ENCODE data around the gene FZR1. TPM values are rescaled to one million over a fixed set of nuclear protein-coding genes. Genes with fewer than 3 reads are reported as not detected.

The FZR1 gene
- total RNA-seq, 6 experiments from 2014 or later = 18.7 to 34.1 (median 23.8) TPM

DNA sequence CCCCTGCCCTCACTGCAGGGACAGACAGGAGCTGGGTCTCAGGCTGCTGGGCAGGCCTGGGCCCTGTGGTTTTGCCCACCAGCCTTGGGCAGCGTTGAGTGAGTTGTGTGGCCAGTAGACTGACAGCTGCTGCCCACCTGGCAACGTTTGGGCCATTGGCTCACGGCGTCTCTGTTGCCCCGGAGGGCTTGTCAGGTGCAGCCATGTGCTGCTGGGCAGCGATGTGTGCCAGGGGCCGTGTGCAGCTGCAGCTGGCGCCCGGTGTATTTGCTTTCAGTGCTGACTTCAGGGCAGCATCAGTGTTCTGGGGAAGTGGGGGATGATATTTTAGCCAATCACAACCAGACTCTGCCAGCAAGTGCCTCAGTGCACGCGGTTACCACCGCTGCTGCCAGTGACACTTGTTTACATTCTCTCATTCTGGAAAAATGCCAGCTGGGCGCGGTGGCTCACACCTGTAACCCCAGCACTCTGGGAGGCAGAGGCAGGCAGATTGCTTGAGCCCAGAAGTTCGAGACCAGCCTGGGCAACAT is 10.6 kb downstream of the FZR1 start:
- DNase-seq (peak; percentile 73 to 91 (median 89)), ATAC-seq (peak; percentile 79 to 87 (median 82))
- WGBS (ENCODE audit: insufficient coverage, low coverage, low lambda C conversion rate, missing lambda C conversion rate) = 23% methylated on average over 5 of the region's 15 CpGs
- intact Hi-C loops (cut with DNase I) = no loop called here
- Histone ChIP-seq H3K27me3 (no peaks in the 10 kb centered on the region), H3K36me3 (peaks cover 0 to 8% (median 0%) of the 10 kb centered on the region in 4 donors), H3K9me3 (no peaks in the 10 kb centered on the region), H3K4me3 (no peak overlapping the region), H3K27ac (peak overlapping the region; percentile 30 to 83 (median 65)), H3K4me1 (peaks cover 0 to 44% (median 20%) of the 10 kb centered on the region in 4 donors)
- TF ChIP-seq, protein P1, sequence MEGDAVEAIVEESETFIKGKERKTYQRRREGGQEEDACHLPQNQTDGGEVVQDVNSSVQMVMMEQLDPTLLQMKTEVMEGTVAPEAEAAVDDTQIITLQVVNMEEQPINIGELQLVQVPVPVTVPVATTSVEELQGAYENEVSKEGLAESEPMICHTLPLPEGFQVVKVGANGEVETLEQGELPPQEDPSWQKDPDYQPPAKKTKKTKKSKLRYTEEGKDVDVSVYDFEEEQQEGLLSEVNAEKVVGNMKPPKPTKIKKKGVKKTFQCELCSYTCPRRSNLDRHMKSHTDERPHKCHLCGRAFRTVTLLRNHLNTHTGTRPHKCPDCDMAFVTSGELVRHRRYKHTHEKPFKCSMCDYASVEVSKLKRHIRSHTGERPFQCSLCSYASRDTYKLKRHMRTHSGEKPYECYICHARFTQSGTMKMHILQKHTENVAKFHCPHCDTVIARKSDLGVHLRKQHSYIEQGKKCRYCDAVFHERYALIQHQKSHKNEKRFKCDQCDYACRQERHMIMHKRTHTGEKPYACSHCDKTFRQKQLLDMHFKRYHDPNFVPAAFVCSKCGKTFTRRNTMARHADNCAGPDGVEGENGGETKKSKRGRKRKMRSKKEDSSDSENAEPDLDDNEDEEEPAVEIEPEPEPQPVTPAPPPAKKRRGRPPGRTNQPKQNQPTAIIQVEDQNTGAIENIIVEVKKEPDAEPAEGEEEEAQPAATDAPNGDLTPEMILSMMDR (IDR thresholded peaks at IDR 0.05) = no peak
- TF ChIP-seq POLR2A (IDR thresholded peaks at IDR 0.05) = no peak

DNA sequence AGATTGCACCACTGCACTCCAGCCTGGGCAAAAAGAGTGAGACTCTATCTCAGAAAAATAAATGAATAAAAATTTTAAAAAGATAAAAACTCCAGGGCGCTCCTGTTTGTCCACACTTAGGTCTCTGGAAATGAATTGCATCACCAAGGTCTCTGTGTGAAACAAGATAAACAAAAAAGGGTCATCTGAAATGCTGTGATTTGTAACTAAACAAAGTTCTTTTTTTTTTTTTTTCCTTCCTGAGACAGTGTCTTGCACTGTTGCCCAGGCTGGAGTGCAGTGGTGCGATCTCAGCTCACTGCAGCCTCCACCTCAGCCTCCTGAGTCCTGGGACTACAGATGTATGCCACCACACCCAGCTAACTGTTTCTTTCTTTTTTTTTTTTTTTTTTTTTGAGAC is 11.5 kb downstream of the FZR1 start:
- H3K4me1 ChIP-seq = peaks cover 0 to 36% (median 17%) of the 10 kb centered on the region in 4 donors
- TF ChIP-seq, protein P1 (IDR thresholded peaks at IDR 0.05) = no peak
- no peak for TF ChIP-seq POLR2A (IDR thresholded peaks at IDR 0.05)
- WGBS (ENCODE audit: insufficient coverage, low coverage, low lambda C conversion rate, missing lambda C conversion rate) = 15% methylated on average over 2 of the region's 2 CpGs
- peaks cover 0 to 8% (median 0%) of the 10 kb centered on the region in 4 donors for H3K36me3 ChIP-seq
- intact Hi-C loops (cut with DNase I) = no loop called here
- ATAC-seq (peak; percentile 31 to 55 (median 50)), DNase-seq (no peak)
- H3K9me3 ChIP-seq = no peaks in the 10 kb centered on the region
- peak overlapping the region; percentile 30 to 83 (median 65) for H3K27ac ChIP-seq
- H3K4me3 ChIP-seq = no peak overlapping the region
- H3K27me3 ChIP-seq = no peaks in the 10 kb centered on the region

DNA sequence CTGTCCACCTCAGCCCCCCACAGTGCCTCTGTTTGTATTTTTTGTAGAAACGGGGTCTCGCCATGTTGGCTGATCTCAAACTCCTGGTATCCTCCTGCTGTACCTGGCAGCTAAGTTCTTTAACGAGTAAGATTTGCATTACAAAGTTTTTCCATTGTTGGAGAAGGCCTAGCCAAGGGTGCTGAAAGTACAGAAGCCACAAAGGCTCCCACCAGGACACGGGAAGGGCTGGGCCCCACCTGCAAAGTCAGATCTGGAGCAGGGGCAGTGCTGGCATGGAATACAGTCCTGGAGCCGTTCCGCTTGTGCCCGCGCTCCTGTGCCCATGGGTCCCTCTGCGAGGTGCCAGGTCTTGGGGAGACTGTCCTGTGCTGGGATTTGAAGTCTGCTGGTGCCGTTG is 12.1 kb downstream of the FZR1 start:
- 57% methylated on average over 4 of the region's 10 CpGs for WGBS (ENCODE audit: insufficient coverage, low coverage, low lambda C conversion rate, missing lambda C conversion rate)

DNA sequence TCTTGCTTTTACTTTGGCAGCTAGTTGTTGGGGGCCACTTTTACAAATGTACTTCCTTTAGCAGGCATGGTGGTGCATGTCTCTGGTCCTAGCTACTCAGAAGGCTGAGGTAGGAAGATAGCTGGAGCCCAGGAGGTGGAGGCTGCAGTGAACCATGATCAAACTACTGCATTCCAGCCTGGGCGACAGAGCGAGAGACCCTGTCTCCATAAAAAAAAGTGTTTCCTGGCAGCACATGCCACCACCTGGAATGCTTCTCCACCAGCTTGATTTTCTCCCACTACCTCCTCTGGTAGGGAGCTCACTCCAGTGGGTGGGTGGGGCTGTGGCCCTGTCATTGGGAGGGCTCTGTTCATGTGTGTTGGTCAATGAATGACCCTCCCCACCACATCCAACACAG is 12.5 kb downstream of the FZR1 start:
- Histone ChIP-seq H3K36me3 (peaks cover 0 to 10% (median 0%) of the 10 kb centered on the region in 4 donors), H3K9me3 (no peaks in the 10 kb centered on the region), H3K4me3 (no peak overlapping the region), H3K4me1 (peaks cover 0 to 33% (median 14%) of the 10 kb centered on the region in 4 donors), H3K27ac (peak overlapping the region in 1 of 3 donors; percentile 83), H3K27me3 (no peaks in the 10 kb centered on the region)
- TF ChIP-seq POLR2A (IDR thresholded peaks at IDR 0.05) = no peak
- TF ChIP-seq, protein P1 (IDR thresholded peaks at IDR 0.05) = no peak
- 92% methylated on average over 2 of the region's 2 CpGs for WGBS (ENCODE audit: insufficient coverage, low coverage, low lambda C conversion rate, missing lambda C conversion rate)
- intact Hi-C loops (cut with DNase I) = no loop called here
- ATAC-seq (no peak), DNase-seq (no peak)

More for the DNA sequence above, 12.1 kb downstream of the FZR1 start:
- no peak for DNase-seq
- Histone ChIP-seq H3K27me3 (no peaks in the 10 kb centered on the region), H3K4me1 (peaks cover 0 to 31% (median 14%) of the 10 kb centered on the region in 4 donors), H3K36me3 (peaks cover 0 to 8% (median 0%) of the 10 kb centered on the region in 4 donors), H3K27ac (peak overlapping the region in 2 of 3 donors; percentile 25 to 83), H3K4me3 (no peak overlapping the region), H3K9me3 (no peaks in the 10 kb centered on the region)
- intact Hi-C loops (cut with DNase I) = no loop called here
- ATAC-seq = no peak
- no peak for TF ChIP-seq POLR2A (IDR thresholded peaks at IDR 0.05)
- TF ChIP-seq, protein P1 (IDR thresholded peaks at IDR 0.05) = no peak
